Stimulated activated CD4-positive, alpha-beta T cell treated with anti-CD3 and anti-CD28 coated beads, Interleukin-1b, Interleukin-23, amount 100 ng/mL, for 4 hours (primary cell): Measurements from ENCODE around the gene NUBP2.

Source experiments
- DNase-seq, 2 donors: peaks; one replicate each; pipeline ENCODE4 v3.0.0-alpha.2; 2020; ENCODE audit warnings: low read depth in 2 of 2

Gene NUBP2

GRCh38 chr16:1825864-1826690 lies 43.3 kb downstream of the NUBP2 start:
- peak; percentile 41 to 66 for DNase-seq

- peak; percentile 83 for DNase-seq
Observed at GRCh38 chr16:1826691-1827573, 44.2 kb downstream of the NUBP2 start, which contains the start of the genes FAHD1 and HAGH. FAHD1 (plus strand) TSS chr16:1827206; CDS start chr16:1827239, 33 bp downstream. HAGH (minus strand) TSS chr16:1826825; CDS start chr16:1826787, 38 bp downstream.

GRCh38 chr16:1828645-1829410 lies 46.1 kb downstream of the NUBP2 start:
- DNase-seq = no peak

- DNase-seq = no peak
Observed at GRCh38 chr16:1830213-1830612, 47.5 kb downstream of the NUBP2 start.

GRCh38 chr16:1831186-1832075 lies 48.7 kb downstream of the NUBP2 start:
- no peak for DNase-seq

- DNase-seq = no peak
Observed at GRCh38 chr16:1832838-1833454, 50.2 kb downstream of the NUBP2 start.

GRCh38 chr16:1834096-1834495 lies 51.3 kb downstream of the NUBP2 start:
- no peak for DNase-seq
